CD14-positive monocyte (primary cell): Measurements from ENCODE around the gene ZFPM1. TPM values are rescaled to one million over a fixed set of nuclear protein-coding genes. Genes with fewer than 3 reads are reported as not detected.

Experiments
- DNase-seq, 3 donors: peaks; one replicate each; pipeline ENCODE4 v3.0.0-alpha.2; 2011 to 2022
- H2AFZ ChIP-seq: 2 replicates; pipeline ENCODE4 v1.6.0; 2012; ENCODE audit warnings: mild to moderate bottlenecking, low read depth, low read length, inconsistent platforms; ENCODE audit not compliant: insufficient read depth, poor library complexity, severe bottlenecking
- H3K27ac ChIP-seq, 2 donors: 1 replicate in 1 of 2; 2 replicates in 1 of 2; pipeline ENCODE4 v1.5.1; 2012 to 2013; ENCODE audit warnings: low read length in 2 of 2, control low read depth in 1 of 2, inconsistent platforms in 1 of 2, low read depth in 1 of 2, mild to moderate bottlenecking in 1 of 2
- H3K27me3 ChIP-seq, 2 donors: one replicate each; pipeline versions ENCODE4 v1.6.0 to v1.6.1; 2011 to 2013; ENCODE audit warnings: low read length in 2 of 2; ENCODE audit not compliant: control insufficient read depth in 2 of 2, insufficient read depth in 2 of 2
- H3K36me3 ChIP-seq, 2 donors: replicated peaks in 1 of 2; 1 replicate in 1 of 2; 2 replicates in 1 of 2; pipeline versions ENCODE4 v1.5.1 to v1.6.1; 2012 to 2013; ENCODE audit warnings: low read length in 2 of 2, control low read depth in 1 of 2, inconsistent platforms in 1 of 2, mild to moderate bottlenecking in 1 of 2; ENCODE audit not compliant: insufficient read depth in 2 of 2, control insufficient read depth in 1 of 2
- H3K4me1 ChIP-seq, 2 donors: 1 replicate in 1 of 2; 2 replicates in 1 of 2; pipeline versions ENCODE4 v1.5.1 to v1.6.1; 2012 to 2013; ENCODE audit warnings: low read length in 2 of 2, control low read depth in 1 of 2, inconsistent platforms in 1 of 2, mild to moderate bottlenecking in 1 of 2, moderate library complexity in 1 of 2; ENCODE audit not compliant: insufficient read depth in 2 of 2, control insufficient read depth in 1 of 2
- H3K4me2 ChIP-seq: replicated peaks from 2 replicates; pipeline ENCODE3; 2012; ENCODE audit warnings: low read length, moderate library complexity, mild to moderate bottlenecking; ENCODE audit not compliant: poor library complexity, severe bottlenecking; ENCODE audit errors: extremely low read depth
- H3K4me3 ChIP-seq, 3 experiments: fragments of 200-600 bp in 1 of 3; sonication (generic) in 1 of 3; replicated peaks in 1 of 3; 1 replicate in 2 of 3; 2 replicates in 1 of 3; pipeline ENCODE4 v1.5.1; 2011 to 2013; ENCODE audit warnings: low read length in 3 of 3, mild to moderate bottlenecking in 3 of 3, control low read depth in 2 of 3, low read depth in 2 of 3, inconsistent platforms in 1 of 3, moderate library complexity in 1 of 3
- H3K79me2 ChIP-seq: 2 replicates; pipeline ENCODE4 v1.6.0; 2012; ENCODE audit warnings: mild to moderate bottlenecking, control low read depth, inconsistent platforms, low read length, moderate library complexity; ENCODE audit not compliant: insufficient read depth
- H3K9ac ChIP-seq: 2 replicates; pipeline ENCODE4 v1.6.0; 2017; ENCODE audit warnings: low read length, mild to moderate bottlenecking; ENCODE audit not compliant: insufficient read depth, poor library complexity, severe bottlenecking
- H3K9me3 ChIP-seq, 2 donors: replicated peaks in 1 of 2; 1 replicate in 1 of 2; 2 replicates in 1 of 2; pipeline versions ENCODE4 v1.5.1 to v1.6.1; 2012 to 2013; ENCODE audit warnings: low read length in 2 of 2, control low read depth in 1 of 2; ENCODE audit not compliant: control insufficient read depth in 1 of 2, insufficient read depth in 1 of 2
- H4K20me1 ChIP-seq: 2 replicates; pipeline ENCODE4 v1.6.0; 2012; ENCODE audit warnings: mild to moderate bottlenecking, low read length, control low read depth, moderate library complexity; ENCODE audit not compliant: insufficient read depth
- H3K27ac Mint-ChIP-seq, 7 donors: one replicate each; pipeline ENCODE4 v1.8.0; 2020; ENCODE audit warnings: mild to moderate bottlenecking in 7 of 7, mixed read lengths in 7 of 7, moderate library complexity in 6 of 7, inconsistent platforms in 2 of 7
- H3K27me3 Mint-ChIP-seq, 3 donors: one replicate each; pipeline ENCODE4 v1.8.0; 2021 to 2022; ENCODE audit warnings: low read depth in 3 of 3, mild to moderate bottlenecking in 3 of 3, mixed read lengths in 3 of 3, moderate library complexity in 3 of 3, inconsistent platforms in 1 of 3
- H3K36me3 Mint-ChIP-seq, 2 donors: one replicate each; pipeline ENCODE4 v1.8.0; 2020; ENCODE audit warnings: mixed read lengths in 2 of 2, inconsistent platforms in 1 of 2, mild to moderate bottlenecking in 1 of 2
- H3K4me1 Mint-ChIP-seq: one replicate; pipeline ENCODE4 v1.8.0; 2020; ENCODE audit warnings: mild to moderate bottlenecking, mixed read lengths
- H3K4me3 Mint-ChIP-seq, 2 donors: one replicate each; pipeline ENCODE4 v1.8.0; 2020; ENCODE audit warnings: mild to moderate bottlenecking in 2 of 2, mixed read lengths in 2 of 2, moderate library complexity in 1 of 2
- H3K9me3 Mint-ChIP-seq, 7 donors: one replicate each; pipeline ENCODE4 v1.8.0; 2020 to 2022; ENCODE audit warnings: mixed read lengths in 7 of 7, mild to moderate bottlenecking in 6 of 7, moderate library complexity in 6 of 7, inconsistent platforms in 2 of 7
- WGBS: methylation state at CpG from one replicate; pipeline ENCODE4 v1.1.5; 2013; ENCODE audit warnings: missing lambda C conversion rate; ENCODE audit not compliant: insufficient coverage; 5-methylcytosine and 5-hydroxymethylcytosine counted together
- intact Hi-C, 2 donors: fragments of 100-400 bp; cut with micrococcal nuclease; formaldehyde crosslinking; loops; one replicate each; pipeline versions ENCODE4 v1.15.0 to v1.15.1; 2023
- polyA plus RNA-seq, 3 donors: library from polyadenylated mRNA; depleted of rRNA in 1 of 3; unstranded in 2 of 3; stranded (reverse) in 1 of 3; fragments of 300-500 nt in 2 of 3; fragments of >200 nt in 1 of 3; fragmentation: Illumina TruSeq in 2 of 3; gene quantifications; 1 replicate in 2 of 3; 2 replicates in 1 of 3; pipeline ENCODE4 v1.2.3, GENCODE V29; 2012 to 2021
- TF ChIP-seq, protein P1 (sequence below): fragments of 200-600 bp; IDR thresholded peaks from one replicate; pipeline ENCODE4 v1.8.0; 2022; ENCODE audit warnings: antibody characterized with exemption, mild to moderate bottlenecking

The ZFPM1 gene
- polyA plus RNA-seq, 3 donors: 0.04 to 0.19 (median 0.12) TPM

DNA sequence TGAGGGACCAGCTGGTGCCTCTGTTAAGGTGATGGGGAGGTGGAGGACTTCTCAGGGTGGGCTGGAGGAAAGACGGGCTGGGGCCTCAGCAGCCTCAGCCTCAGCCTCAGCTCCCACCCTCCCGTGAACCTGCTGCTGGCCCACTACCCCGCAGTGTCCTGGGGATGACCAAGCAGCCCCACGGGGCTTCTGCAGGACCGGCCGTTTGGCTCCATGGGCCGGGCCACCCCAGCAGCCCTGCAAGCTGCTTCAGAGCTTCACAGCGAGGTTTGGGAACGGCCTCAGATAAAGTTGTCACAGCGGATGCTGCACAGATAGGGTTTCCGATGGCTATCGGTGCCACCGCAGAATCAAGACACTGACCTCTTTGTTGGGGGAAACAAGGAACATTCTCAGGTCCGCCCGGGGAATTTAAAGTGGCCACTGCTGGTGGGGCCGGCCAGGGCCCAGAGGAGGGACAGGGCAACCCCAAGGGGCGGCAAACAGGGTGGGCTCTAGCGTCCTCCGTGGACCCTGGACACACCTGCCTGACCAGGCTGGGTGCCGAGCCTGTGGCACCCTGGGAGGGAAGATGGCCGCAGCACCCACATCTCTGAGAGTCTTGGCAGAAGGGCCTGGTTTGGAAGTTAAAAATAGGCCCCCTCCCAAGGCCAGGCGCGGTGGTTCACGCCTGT, 69.3 kb downstream of the ZFPM1 start:
- TF ChIP-seq, protein P1, sequence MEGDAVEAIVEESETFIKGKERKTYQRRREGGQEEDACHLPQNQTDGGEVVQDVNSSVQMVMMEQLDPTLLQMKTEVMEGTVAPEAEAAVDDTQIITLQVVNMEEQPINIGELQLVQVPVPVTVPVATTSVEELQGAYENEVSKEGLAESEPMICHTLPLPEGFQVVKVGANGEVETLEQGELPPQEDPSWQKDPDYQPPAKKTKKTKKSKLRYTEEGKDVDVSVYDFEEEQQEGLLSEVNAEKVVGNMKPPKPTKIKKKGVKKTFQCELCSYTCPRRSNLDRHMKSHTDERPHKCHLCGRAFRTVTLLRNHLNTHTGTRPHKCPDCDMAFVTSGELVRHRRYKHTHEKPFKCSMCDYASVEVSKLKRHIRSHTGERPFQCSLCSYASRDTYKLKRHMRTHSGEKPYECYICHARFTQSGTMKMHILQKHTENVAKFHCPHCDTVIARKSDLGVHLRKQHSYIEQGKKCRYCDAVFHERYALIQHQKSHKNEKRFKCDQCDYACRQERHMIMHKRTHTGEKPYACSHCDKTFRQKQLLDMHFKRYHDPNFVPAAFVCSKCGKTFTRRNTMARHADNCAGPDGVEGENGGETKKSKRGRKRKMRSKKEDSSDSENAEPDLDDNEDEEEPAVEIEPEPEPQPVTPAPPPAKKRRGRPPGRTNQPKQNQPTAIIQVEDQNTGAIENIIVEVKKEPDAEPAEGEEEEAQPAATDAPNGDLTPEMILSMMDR: no peak
- H3K27ac ChIP-seq: no peak overlapping the region
- intact Hi-C loops: no loop called here
- Mint-ChIP-seq H3K4me3 (peak overlapping the region in 1 of 2 donors; percentile 46), H3K9me3 (peaks cover 0 to 16% (median 2%) of the 10 kb centered on the region in 7 donors), H3K36me3 (no peaks in the 10 kb centered on the region), H3K27ac (no peak overlapping the region), H3K4me1 (no peaks in the 10 kb centered on the region), H3K27me3 (peaks cover 16 to 51% (median 27%) of the 10 kb centered on the region in 3 donors)
- WGBS: 94% methylated on average over 21 of the region's 24 CpGs
- H3K27me3 ChIP-seq: peaks cover 0 to 31% of the 10 kb centered on the region in 2 donors
- H3K9me3 ChIP-seq: no peaks in the 10 kb centered on the region
- no peaks in the 10 kb centered on the region for H3K36me3 ChIP-seq
- no peak overlapping the region for H3K4me2 ChIP-seq
- no peak overlapping the region for H2AFZ ChIP-seq
- no peak overlapping the region for H3K9ac ChIP-seq
- DNase-seq: no peak
- H3K79me2 ChIP-seq: no peaks in the 10 kb centered on the region
- no peaks in the 10 kb centered on the region for H4K20me1 ChIP-seq
- H3K4me3 ChIP-seq: no peak overlapping the region
- no peaks in the 10 kb centered on the region for H3K4me1 ChIP-seq

- no peaks in the 10 kb centered on the region for H3K4me1 Mint-ChIP-seq
- H3K9ac ChIP-seq: no peak overlapping the region
- no peak overlapping the region for H2AFZ ChIP-seq
- H4K20me1 ChIP-seq: no peaks in the 10 kb centered on the region
- no peaks in the 10 kb centered on the region for H3K36me3 ChIP-seq
- 15% methylated on average over 37 of the region's 47 CpGs for WGBS
- H3K4me1 ChIP-seq: no peaks in the 10 kb centered on the region
- no peaks in the 10 kb centered on the region for H3K36me3 Mint-ChIP-seq
- DNase-seq: no peak
- no peak overlapping the region for H3K27ac Mint-ChIP-seq
- no peak overlapping the region for H3K27ac ChIP-seq
- H3K9me3 ChIP-seq: no peaks in the 10 kb centered on the region
- H3K4me2 ChIP-seq: no peak overlapping the region
- H3K4me3 ChIP-seq: no peak overlapping the region
- H3K4me3 Mint-ChIP-seq: peak overlapping the region in 1 of 2 donors; percentile 42
- peaks cover 14 to 50% (median 26%) of the 10 kb centered on the region in 3 donors for H3K27me3 Mint-ChIP-seq
- TF ChIP-seq, protein P1: no peak
- peaks cover 0 to 9% (median 0%) of the 10 kb centered on the region in 7 donors for H3K9me3 Mint-ChIP-seq
- H3K79me2 ChIP-seq: no peaks in the 10 kb centered on the region
- H3K27me3 ChIP-seq: peaks cover 0 to 31% of the 10 kb centered on the region in 2 donors
- intact Hi-C loops: no loop called here
Observed at GRCh38 chr16:88523309-88524161, 70.5 kb downstream of the ZFPM1 start.
